Smooth muscle cell (in vitro differentiated cells): Measurements from ENCODE around the gene TMEM222. TPM values are rescaled to one million over a fixed set of nuclear protein-coding genes. Genes with fewer than 3 reads are reported as not detected.

Experiments
- DNase-seq: peaks from one replicate; lab custom pipeline; 2025; ENCODE audit not compliant: unreplicated experiment; lab: John Stamatoyannopoulos, UW
- H2AFZ ChIP-seq: fragments of 200-600 bp; sonication (generic); 2 replicates; pipeline ENCODE4 v1.6.0; 2016; ENCODE audit warnings: antibody characterized with exemption, low read depth, mild to moderate bottlenecking
- H3F3A ChIP-seq: fragments of 200-600 bp; sonication (generic); 2 replicates; pipeline ENCODE4 v1.6.0; 2017; ENCODE audit warnings: antibody characterized with exemption, low read depth
- H3K27ac ChIP-seq: fragments of 200-600 bp; sonication (generic); 2 replicates; pipeline ENCODE4 v1.5.1; 2016; ENCODE audit warnings: low read depth, mild to moderate bottlenecking
- H3K27me3 ChIP-seq: fragments of 200-600 bp; sonication (generic); 2 replicates; pipeline ENCODE4 v1.6.1; 2016; ENCODE audit warnings: low read depth, mild to moderate bottlenecking
- H3K36me3 ChIP-seq: fragments of 200-600 bp; sonication (generic); 2 replicates; pipeline ENCODE4 v1.5.1; 2016; ENCODE audit warnings: low read depth
- H3K4me1 ChIP-seq: fragments of 200-600 bp; sonication (generic); 2 replicates; pipeline ENCODE4 v1.5.1; 2016; ENCODE audit warnings: low read depth
- H3K4me2 ChIP-seq: fragments of 200-600 bp; sonication (generic); 2 replicates; pipeline ENCODE4 v1.6.0; 2016; ENCODE audit warnings: mild to moderate bottlenecking
- H3K4me3 ChIP-seq: fragments of 200-600 bp; sonication (generic); 2 replicates; pipeline ENCODE4 v1.5.1; 2016; ENCODE audit warnings: mild to moderate bottlenecking
- H3K79me2 ChIP-seq: fragments of 200-600 bp; sonication (generic); 2 replicates; pipeline ENCODE4 v1.6.0; 2016; ENCODE audit warnings: low read depth, mild to moderate bottlenecking
- H3K9ac ChIP-seq: fragments of 200-600 bp; sonication (generic); 2 replicates; pipeline ENCODE4 v1.6.0; 2016; ENCODE audit warnings: low read depth
- H3K9me3 ChIP-seq: fragments of 200-600 bp; sonication (generic); replicated peaks from 2 replicates; pipeline ENCODE4 v1.5.1; 2016; ENCODE audit warnings: low read depth
- H4K20me1 ChIP-seq: fragments of 200-600 bp; sonication (generic); 2 replicates; pipeline ENCODE4 v1.6.0; 2016; ENCODE audit warnings: low read depth
- CTCF ChIP-seq: fragments of 200-600 bp; sonication (generic); IDR thresholded peaks from 2 replicates; pipeline ENCODE4 v1.5.1; 2017; ENCODE audit warnings: borderline replicate concordance, mild to moderate bottlenecking, antibody characterized with exemption; ENCODE audit not compliant: insufficient read depth, poor library complexity, severe bottlenecking
- WGBS: methylation state at CpG from one replicate; pipeline ENCODE4 v1.1.7; 2016; ENCODE audit warnings: low lambda C conversion rate; 5-methylcytosine and 5-hydroxymethylcytosine counted together
- polyA plus RNA-seq: library from polyadenylated mRNA; unstranded; fragments of >200 nt; fragmentation: Nextera tagmentation; extraction: Ambion mirVana; gene quantifications from 2 replicates; pipeline ENCODE4 v1.2.1, GENCODE V29; 2016
- total RNA-seq: library from RNA; depleted of rRNA; stranded (reverse); fragments of >200 nt; gene quantifications from 2 replicates; pipeline ENCODE4 v1.2.3, GENCODE V29; 2014

Gene TMEM222
- total and polyA plus RNA-seq, 2 experiments from 2014 or later, result 28.0 to 49.3 TPM

GRCh38 chr1:27358038-27358927, 36.3 kb downstream of the TMEM222 start:
- Histone ChIP-seq H3K36me3 (no peaks in the 10 kb centered on the region), H3K9ac (no peak overlapping the region), H3F3A (no peaks in the 10 kb centered on the region), H3K27me3 (no peaks in the 10 kb centered on the region), H2AFZ (no peak overlapping the region), H4K20me1 (no peaks in the 10 kb centered on the region), H3K9me3 (no peaks in the 10 kb centered on the region), H3K27ac (no peak overlapping the region), H3K4me1 (peaks cover 9% of the 10 kb centered on the region), H3K79me2 (no peaks in the 10 kb centered on the region), H3K4me3 (no peak overlapping the region), H3K4me2 (no peak overlapping the region)
- TF ChIP-seq CTCF, result no peak
- no peak for DNase-seq
- WGBS, result 96% methylated on average over 21 of the region's 21 CpGs

DNA sequence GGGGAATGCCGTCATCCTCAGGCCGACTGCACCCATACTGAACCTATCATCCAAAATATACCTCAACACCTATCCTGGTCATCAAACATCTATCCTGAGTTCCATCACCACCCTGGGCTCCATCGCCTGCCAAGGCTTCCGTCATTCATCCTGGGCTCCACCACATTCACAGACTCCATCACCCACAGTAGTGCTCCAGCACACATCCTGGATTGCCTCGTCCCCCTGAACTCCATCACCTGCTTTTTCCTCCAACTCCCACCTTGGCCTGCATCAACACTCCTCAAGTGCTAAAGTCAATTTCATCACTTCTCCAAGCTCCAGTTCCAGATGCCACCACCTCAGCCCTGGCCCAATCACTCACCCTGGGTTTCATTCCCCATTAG, 37.0 kb downstream of the TMEM222 start:
- H3K36me3 ChIP-seq, result no peaks in the 10 kb centered on the region
- TF ChIP-seq CTCF, result no peak
- H2AFZ ChIP-seq, result no peak overlapping the region
- no peaks in the 10 kb centered on the region for H3K79me2 ChIP-seq
- H3K4me2 ChIP-seq, result no peak overlapping the region
- no peak overlapping the region for H3K4me3 ChIP-seq
- 98% methylated on average over 5 of the region's 5 CpGs for WGBS
- peaks cover 9% of the 10 kb centered on the region for H3K4me1 ChIP-seq
- no peaks in the 10 kb centered on the region for H3F3A ChIP-seq
- no peak for DNase-seq
- H3K9ac ChIP-seq, result no peak overlapping the region
- no peak overlapping the region for H3K27ac ChIP-seq
- H3K27me3 ChIP-seq, result no peaks in the 10 kb centered on the region
- H4K20me1 ChIP-seq, result no peaks in the 10 kb centered on the region
- no peaks in the 10 kb centered on the region for H3K9me3 ChIP-seq

GRCh38 chr1:27359822-27360158, 37.8 kb downstream of the TMEM222 start:
- peaks cover 13% of the 10 kb centered on the region for H3K4me1 ChIP-seq
- no peak for DNase-seq
- H3K27me3 ChIP-seq, result no peaks in the 10 kb centered on the region
- no peaks in the 10 kb centered on the region for H3K9me3 ChIP-seq
- H3K4me3 ChIP-seq, result peak overlapping the region; percentile 42
- 48% methylated on average over 9 of the region's 9 CpGs for WGBS
- no peak overlapping the region for H2AFZ ChIP-seq
- H3K36me3 ChIP-seq, result no peaks in the 10 kb centered on the region
- H3K4me2 ChIP-seq, result peak overlapping the region; percentile 98
- H3K27ac ChIP-seq, result no peak overlapping the region
- H3K79me2 ChIP-seq, result peaks cover 4% of the 10 kb centered on the region
- peaks cover 4% of the 10 kb centered on the region for H4K20me1 ChIP-seq
- no peak for TF ChIP-seq CTCF
- H3K9ac ChIP-seq, result no peak overlapping the region
- no peaks in the 10 kb centered on the region for H3F3A ChIP-seq
